IPS-18a (cell line): Measurements from ENCODE around the gene SYNC.
A peak's percentile ranks its signal among the peaks of the same experiment; 100 is the strongest.
"Not testable (repeated sequence)": the region's sequence is repeated elsewhere in the genome, so short reads cannot be mapped to it uniquely, and the experiment has no call there.

ENCODE experiments used
- H3K27ac ChIP-seq: one replicate; pipeline ENCODE4 v1.5.1; 2013; ENCODE audit warnings: low read length
- H3K27me3 ChIP-seq: one replicate; pipeline ENCODE4 v1.6.1; 2013; ENCODE audit warnings: mild to moderate bottlenecking, low read length; ENCODE audit not compliant: control insufficient read depth, insufficient read depth
- H3K36me3 ChIP-seq: one replicate; pipeline ENCODE4 v1.6.1; 2013; ENCODE audit warnings: low read depth, low read length; ENCODE audit not compliant: control insufficient read depth
- H3K4me1 ChIP-seq: one replicate; pipeline ENCODE4 v1.6.1; 2013; ENCODE audit warnings: low read depth, low read length; ENCODE audit not compliant: control insufficient read depth
- H3K4me3 ChIP-seq: one replicate; pipeline ENCODE4 v1.5.1; 2013; ENCODE audit warnings: low read length
- H3K9ac ChIP-seq: one replicate; pipeline ENCODE4 v1.6.1; 2013; ENCODE audit warnings: mild to moderate bottlenecking, low read length, moderate library complexity
- H3K9me3 ChIP-seq: one replicate; pipeline ENCODE4 v1.6.1; 2013; ENCODE audit warnings: low read depth, low read length; ENCODE audit not compliant: control insufficient read depth

SYNC gene

GRCh38 chr1:32683397-32683796 lies 19.2 kb downstream of the SYNC start:
- H3K9me3 ChIP-seq = no peaks in the 10 kb centered on the region
- H3K36me3 ChIP-seq = peaks cover 75% of the 10 kb centered on the region
- no peak overlapping the region for H3K4me3 ChIP-seq
- H3K9ac ChIP-seq = no peak overlapping the region
- no peaks in the 10 kb centered on the region for H3K27me3 ChIP-seq
- no peaks in the 10 kb centered on the region for H3K4me1 ChIP-seq
- H3K27ac ChIP-seq = no peak overlapping the region

DNA sequence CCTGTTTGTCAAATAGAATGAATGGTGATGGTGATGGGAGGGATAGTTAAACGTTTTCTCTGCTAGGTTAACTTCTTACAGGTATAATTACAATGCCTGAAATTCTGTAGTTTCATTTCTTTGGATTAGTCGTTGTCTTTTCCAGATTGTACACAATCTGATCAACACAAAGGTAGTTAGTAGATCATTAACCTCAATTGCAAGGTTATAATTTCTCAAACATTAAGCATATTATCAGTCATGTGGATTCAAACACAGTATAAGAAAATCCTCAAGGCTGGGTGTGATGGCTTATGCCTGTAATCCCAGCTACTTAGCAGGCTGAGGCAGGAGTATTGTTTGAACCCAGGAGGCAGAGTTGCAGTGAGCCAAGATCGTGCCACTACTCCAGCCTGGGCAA lies 20.6 kb downstream of the SYNC start:
- Histone ChIP-seq H3K4me1 (no peaks in the 10 kb centered on the region), H3K4me3 (no peak overlapping the region), H3K9me3 (no peaks in the 10 kb centered on the region), H3K9ac (no peak overlapping the region), H3K27me3 (no peaks in the 10 kb centered on the region), H3K27ac (no peak overlapping the region), H3K36me3 (peaks cover 88% of the 10 kb centered on the region)

DNA sequence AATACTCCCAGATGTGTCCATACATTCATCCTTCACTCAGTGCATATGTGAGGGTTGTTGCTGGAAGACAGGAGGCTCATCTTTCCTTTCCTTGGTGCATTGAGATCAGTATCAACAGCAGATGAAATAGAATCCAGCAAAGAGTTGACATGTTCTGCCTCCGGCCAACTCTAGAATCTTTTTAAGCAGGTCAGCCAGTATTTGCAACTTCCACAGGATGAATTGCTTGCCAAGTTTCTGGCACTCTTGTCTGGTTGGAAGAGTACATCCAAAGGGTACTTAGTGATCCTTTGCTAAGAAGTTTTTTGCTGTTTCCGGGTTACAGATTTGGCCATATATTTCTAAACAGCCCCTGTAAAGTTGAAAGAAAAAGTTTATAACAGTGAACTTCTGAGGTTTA lies 21.1 kb downstream of the SYNC start:
- H3K4me3 ChIP-seq = no peak overlapping the region
- no peak overlapping the region for H3K9ac ChIP-seq
- no peaks in the 10 kb centered on the region for H3K27me3 ChIP-seq
- H3K36me3 ChIP-seq = peaks cover 93% of the 10 kb centered on the region
- no peaks in the 10 kb centered on the region for H3K9me3 ChIP-seq
- H3K27ac ChIP-seq = no peak overlapping the region
- no peaks in the 10 kb centered on the region for H3K4me1 ChIP-seq

DNA sequence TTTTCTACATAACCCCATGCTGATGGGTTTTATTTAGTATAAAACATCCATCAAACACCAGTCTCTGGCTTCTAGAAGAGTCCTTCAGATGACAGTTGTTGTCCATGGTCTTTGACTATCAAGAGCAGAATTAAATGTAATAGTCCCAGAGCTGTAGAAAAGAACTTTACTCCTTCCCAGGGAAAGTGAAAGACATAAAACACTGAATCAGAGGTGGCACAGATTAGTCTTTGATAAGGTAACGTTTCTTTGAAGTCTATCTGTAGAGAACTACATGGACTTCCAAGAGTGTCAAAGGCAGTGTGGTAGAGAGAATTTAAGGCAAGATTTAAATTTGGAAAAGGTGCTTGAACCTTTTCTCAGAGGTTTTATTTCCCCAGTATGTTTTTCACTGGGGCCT lies 21.9 kb downstream of the SYNC start:
- no peaks in the 10 kb centered on the region for H3K4me1 ChIP-seq
- no peak overlapping the region for H3K4me3 ChIP-seq
- H3K36me3 ChIP-seq = peaks cover 93% of the 10 kb centered on the region
- no peak overlapping the region for H3K9ac ChIP-seq
- H3K9me3 ChIP-seq = no peaks in the 10 kb centered on the region
- no peak overlapping the region for H3K27ac ChIP-seq
- no peaks in the 10 kb centered on the region for H3K27me3 ChIP-seq

DNA sequence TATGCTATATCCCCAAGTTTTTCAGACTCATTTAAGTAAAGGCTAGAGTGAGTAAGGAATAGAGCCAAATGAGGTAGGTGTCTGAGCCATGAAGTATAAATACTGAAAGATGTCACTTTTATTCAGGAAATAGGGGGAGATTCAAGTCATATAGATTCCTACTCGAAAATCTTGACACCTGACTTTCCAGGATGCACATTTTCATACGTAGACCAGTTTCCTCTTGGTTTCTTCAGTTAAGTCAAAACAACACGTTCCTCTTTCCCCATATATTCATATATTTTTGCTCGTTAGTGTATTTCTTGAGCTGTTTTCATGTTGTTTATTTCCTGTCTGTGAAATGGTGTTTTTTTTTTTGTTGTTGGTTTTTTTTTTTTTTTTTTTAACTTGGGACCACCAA lies 22.6 kb downstream of the SYNC start:
- not testable (repeated sequence) for H3K27ac ChIP-seq, H3K9me3 ChIP-seq, H3K4me1 ChIP-seq, H3K27me3 ChIP-seq, H3K4me3 ChIP-seq, H3K9ac ChIP-seq
- H3K36me3 ChIP-seq = peaks cover 92% of the 10 kb centered on the region

DNA sequence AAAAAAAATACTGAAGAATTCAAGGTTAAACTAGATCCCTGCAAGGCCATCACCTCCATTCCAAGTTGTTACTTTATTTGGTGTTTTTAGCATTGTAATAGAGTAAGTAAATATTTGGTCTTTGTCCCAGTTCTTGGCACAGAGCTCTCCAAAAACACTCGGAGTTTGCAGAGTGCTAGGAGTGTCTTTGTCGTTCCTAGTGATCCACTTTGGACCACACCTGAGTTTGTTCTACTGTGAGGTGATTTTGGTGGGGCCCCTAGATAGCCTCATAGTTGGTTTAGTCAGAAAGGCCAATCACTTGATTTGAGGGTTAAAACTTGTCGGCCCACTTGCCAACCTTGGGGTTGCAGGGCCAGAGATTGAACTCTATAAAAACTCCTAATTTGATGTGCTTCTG lies 25.6 kb downstream of the SYNC start:
- no peak overlapping the region for H3K4me3 ChIP-seq
- H3K9me3 ChIP-seq = no peaks in the 10 kb centered on the region
- H3K27me3 ChIP-seq = no peaks in the 10 kb centered on the region
- no peak overlapping the region for H3K27ac ChIP-seq
- no peaks in the 10 kb centered on the region for H3K4me1 ChIP-seq
- no peak overlapping the region for H3K9ac ChIP-seq
- peaks cover 88% of the 10 kb centered on the region for H3K36me3 ChIP-seq

- not testable (repeated sequence) for H3K4me3 ChIP-seq, H3K27ac ChIP-seq, H3K9ac ChIP-seq, H3K9me3 ChIP-seq, H3K4me1 ChIP-seq, H3K27me3 ChIP-seq
- H3K36me3 ChIP-seq = peaks cover 92% of the 10 kb centered on the region
Observed at GRCh38 chr1:32668716-32669115, 33.9 kb downstream of the SYNC start.

GRCh38 chr1:32666901-32667566 lies 35.5 kb downstream of the SYNC start:
- no peak overlapping the region for H3K4me3 ChIP-seq
- no peaks in the 10 kb centered on the region for H3K27me3 ChIP-seq
- H3K36me3 ChIP-seq = peaks cover 91% of the 10 kb centered on the region
- H3K9me3 ChIP-seq = no peaks in the 10 kb centered on the region
- no peaks in the 10 kb centered on the region for H3K4me1 ChIP-seq
- H3K27ac ChIP-seq = no peak overlapping the region
- H3K9ac ChIP-seq = no peak overlapping the region

DNA sequence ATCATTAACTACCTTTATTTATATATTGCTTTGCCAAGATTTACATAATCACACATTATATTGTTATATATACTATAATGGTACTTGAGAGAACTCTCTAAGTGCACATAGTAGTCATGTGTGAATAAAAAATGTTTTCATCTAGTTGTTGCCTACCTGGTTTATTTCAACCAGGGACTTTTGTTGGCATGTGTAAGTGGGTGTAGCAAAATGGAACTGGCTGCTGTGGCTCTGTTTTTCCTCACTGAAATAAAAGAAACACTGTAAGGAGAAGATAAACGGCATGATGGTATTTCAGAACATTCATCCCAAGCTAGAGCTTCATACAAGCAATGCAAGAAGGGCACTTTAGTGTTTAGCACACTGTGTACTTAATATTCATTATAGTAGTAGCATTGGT lies 36.7 kb downstream of the SYNC start:
- peaks cover 90% of the 10 kb centered on the region for H3K36me3 ChIP-seq
- H3K9me3 ChIP-seq = no peaks in the 10 kb centered on the region
- H3K27ac ChIP-seq = no peak overlapping the region
- no peaks in the 10 kb centered on the region for H3K27me3 ChIP-seq
- H3K4me1 ChIP-seq = no peaks in the 10 kb centered on the region
- H3K4me3 ChIP-seq = no peak overlapping the region
- H3K9ac ChIP-seq = no peak overlapping the region

DNA sequence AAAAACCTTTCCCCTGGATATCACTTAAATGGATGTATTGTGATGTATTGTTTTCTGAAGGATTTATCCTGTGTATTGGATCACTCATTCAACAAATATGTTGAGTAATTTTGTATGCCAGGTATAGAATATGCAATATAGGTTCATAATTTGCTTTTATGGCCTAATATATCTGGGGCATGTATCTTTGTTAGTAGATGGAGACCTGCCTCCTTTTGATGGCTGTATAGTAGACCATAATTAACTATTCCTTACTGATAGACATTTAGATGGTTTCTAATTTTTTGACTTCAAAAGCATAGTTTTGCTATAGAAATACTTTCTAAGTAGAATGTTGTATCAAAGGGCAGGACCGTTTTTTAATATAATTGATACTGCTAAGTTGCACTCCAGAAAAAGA lies 43.0 kb downstream of the SYNC start:
- H3K4me3 ChIP-seq = no peak overlapping the region
- H3K4me1 ChIP-seq = no peaks in the 10 kb centered on the region
- no peak overlapping the region for H3K27ac ChIP-seq
- peaks cover 91% of the 10 kb centered on the region for H3K36me3 ChIP-seq
- H3K9ac ChIP-seq = no peak overlapping the region
- no peaks in the 10 kb centered on the region for H3K27me3 ChIP-seq
- no peaks in the 10 kb centered on the region for H3K9me3 ChIP-seq

DNA sequence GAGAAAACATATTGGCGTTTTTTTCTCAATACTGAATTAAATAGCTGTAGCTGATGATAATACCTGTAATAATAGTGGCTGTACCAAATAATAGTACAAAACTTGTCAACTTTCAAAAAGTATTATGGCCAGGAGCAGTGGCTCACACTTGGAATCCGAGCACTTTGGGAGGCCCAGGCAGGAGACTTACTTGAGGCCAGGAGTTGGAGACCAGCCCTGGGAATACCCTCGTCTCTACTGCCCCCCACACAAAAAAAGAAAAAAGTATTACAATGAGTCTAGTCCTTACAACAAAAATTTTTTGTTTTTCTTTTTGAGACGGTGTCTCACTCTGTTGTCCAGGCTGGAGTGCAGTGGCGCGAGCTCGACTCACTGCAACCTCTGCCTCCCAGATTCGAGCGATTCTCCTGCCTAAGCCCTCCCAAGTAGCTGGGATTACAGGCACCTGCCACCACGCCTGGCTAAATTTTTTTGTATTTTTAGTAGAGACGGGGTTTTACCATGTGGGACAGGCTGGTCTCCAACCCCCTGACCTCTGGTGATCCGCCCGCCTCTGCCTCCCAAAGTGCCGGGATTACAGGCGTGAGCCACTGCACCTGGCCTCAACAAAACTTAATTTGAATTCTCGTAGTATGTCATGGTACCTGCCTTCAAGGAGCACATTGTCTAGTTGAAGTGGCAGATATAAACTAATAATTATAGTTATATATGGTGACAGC lies 50.2 kb downstream of the SYNC start:
- Histone ChIP-seq H3K36me3 (peaks cover 50% of the 10 kb centered on the region), H3K9me3 (no peaks in the 10 kb centered on the region), H3K27me3 (no peaks in the 10 kb centered on the region), H3K4me1 (peaks cover 12% of the 10 kb centered on the region), H3K4me3 (peak overlapping the region; percentile 94), H3K27ac (peak overlapping the region; percentile 97), H3K9ac (peak overlapping the region; percentile 100)

GRCh38 chr1:32651461-32652073 lies 51.0 kb downstream of the SYNC start:
- Histone ChIP-seq H3K9me3 (no peaks in the 10 kb centered on the region), H3K4me3 (peak overlapping the region; percentile 94), H3K27me3 (no peaks in the 10 kb centered on the region), H3K4me1 (peaks cover 12% of the 10 kb centered on the region), H3K36me3 (peaks cover 43% of the 10 kb centered on the region), H3K9ac (peak overlapping the region; percentile 100), H3K27ac (peak overlapping the region; percentile 97)
